H1 (cell line): Measurements from ENCODE around the gene MRPL55. TPM values are rescaled to one million over a fixed set of nuclear protein-coding genes. Genes with fewer than 3 reads are reported as not detected.

ENCODE experiments used
- CTCF ChIA-PET: fragments of 300-600 bp; sonication (Branson Sonifier 250); formaldehyde crosslinking; loops from one replicate; lab custom pipeline; 2021; ENCODE audit not compliant: partially characterized antibody; lab: Charles Lee
- POLR2A ChIA-PET: fragments of 300-600 bp; sonication (Branson Sonifier 250); formaldehyde crosslinking; loops from one replicate; lab custom pipeline; 2021; ENCODE audit warnings: inconsistent platforms; ENCODE audit not compliant: partially characterized antibody; lab: Charles Lee
- DNase-seq, 2 experiments: peaks; one replicate each; pipeline versions ENCODE4 v3.0.0 to v3.0.0-alpha.2; 2010 to 2022; ENCODE audit warnings: low spot score in 2 of 2, low read depth in 1 of 2, mixed read lengths in 1 of 2
- FAIRE-seq: peaks from 2 replicates; lab custom pipeline; 2011; peaks lifted over from hg19 to GRCh38; lab: Jason Lieb, UNC
- H2AFZ ChIP-seq: 2 replicates; pipeline ENCODE4 v1.8.1; 2012; ENCODE audit warnings: low read length, inconsistent platforms
- H2AK5ac ChIP-seq: 2 replicates; pipeline ENCODE4 v1.6.1; 2013; ENCODE audit warnings: low read depth, low read length
- H2BK120ac ChIP-seq: replicated peaks from 2 replicates; pipeline ENCODE3; 2013; ENCODE audit warnings: low read depth, low read length, inconsistent platforms
- H2BK12ac ChIP-seq: 2 replicates; pipeline ENCODE4 v1.6.1; 2013; ENCODE audit warnings: low read depth, low read length
- H2BK15ac ChIP-seq: 2 replicates; pipeline ENCODE4 v1.6.1; 2013; ENCODE audit warnings: low read length
- H2BK20ac ChIP-seq: 2 replicates; pipeline ENCODE4 v1.6.1; 2013; ENCODE audit warnings: low read length
- H2BK5ac ChIP-seq: 2 replicates; pipeline ENCODE4 v1.6.1; 2013; ENCODE audit warnings: low read depth, low read length
- H3K14ac ChIP-seq: 2 replicates; pipeline ENCODE4 v1.6.1; 2013; ENCODE audit warnings: inconsistent platforms; ENCODE audit not compliant: insufficient read length
- H3K18ac ChIP-seq: 2 replicates; pipeline ENCODE4 v1.6.1; 2013; ENCODE audit warnings: low read length; ENCODE audit errors: extremely low read depth
- H3K23ac ChIP-seq: 2 replicates; pipeline ENCODE4 v1.6.1; 2013; ENCODE audit warnings: inconsistent platforms; ENCODE audit not compliant: insufficient read length
- H3K23me2 ChIP-seq: 2 replicates; pipeline ENCODE4 v1.6.1; 2013; ENCODE audit warnings: low read depth, low read length
- H3K27ac ChIP-seq: 2 replicates; pipeline ENCODE4 v1.6.1; 2011; ENCODE audit warnings: low read depth, low read length, inconsistent platforms
- H3K27me3 ChIP-seq, 4 experiments: replicated peaks in 1 of 4; 1 replicate in 1 of 4; 2 replicates in 3 of 4; pipeline versions ENCODE4 v1.6.1 to v1.8.1; 2011 to 2013; ENCODE audit warnings: low read length in 3 of 4, mild to moderate bottlenecking in 3 of 4, inconsistent platforms in 2 of 4, mixed read lengths in 2 of 4, moderate library complexity in 1 of 4; ENCODE audit not compliant: control insufficient read depth in 3 of 4, insufficient read depth in 3 of 4; ENCODE audit errors: extremely low read depth in 1 of 4
- H3K36me3 ChIP-seq, 4 experiments: 2 replicates each; pipeline versions ENCODE4 v1.6.1 to v1.8.1; 2011 to 2013; ENCODE audit warnings: mild to moderate bottlenecking in 4 of 4, low read length in 3 of 4, moderate library complexity in 2 of 4, control low read depth in 1 of 4, inconsistent platforms in 1 of 4; ENCODE audit not compliant: insufficient read depth in 4 of 4, control insufficient read depth in 2 of 4
- H3K4ac ChIP-seq: replicated peaks from 2 replicates; pipeline ENCODE3; 2013; ENCODE audit warnings: low read length, low read depth, mixed read lengths, inconsistent platforms; ENCODE audit not compliant: insufficient read length
- H3K4me1 ChIP-seq, 4 experiments: replicated peaks in 1 of 4; 1 replicate in 1 of 4; 2 replicates in 3 of 4; pipeline versions ENCODE4 v1.6.1 to v1.8.1; 2011 to 2013; ENCODE audit warnings: low read length in 3 of 4, inconsistent platforms in 2 of 4, mixed read lengths in 1 of 4; ENCODE audit not compliant: insufficient read depth in 4 of 4, control insufficient read depth in 3 of 4
- H3K4me2 ChIP-seq, 2 experiments: 2 replicates each; pipeline versions ENCODE4 v1.6.1 to v1.8.1; 2011 to 2013; ENCODE audit warnings: low read depth in 2 of 2, low read length in 2 of 2, control low read depth in 1 of 2, inconsistent platforms in 1 of 2, mild to moderate bottlenecking in 1 of 2; ENCODE audit not compliant: insufficient read depth in 1 of 2
- H3K4me3 ChIP-seq, 4 experiments: fragments of 200-600, 300-600 bp in 1 of 4; sonication (generic), shearing (Covaris generic), sonication (Bioruptor Twin) in 1 of 4; 2 replicates each; pipeline versions ENCODE4 v1.5.1 to v1.8.1; 2011 to 2016; ENCODE audit warnings: low read length in 4 of 4, low read depth in 3 of 4, control low read depth in 2 of 4, inconsistent platforms in 2 of 4, mild to moderate bottlenecking in 2 of 4, mixed read lengths in 1 of 4, moderate library complexity in 1 of 4; ENCODE audit not compliant: insufficient read depth in 2 of 4; ENCODE audit errors: extremely low read depth in 1 of 4
- H3K56ac ChIP-seq: replicated peaks from 2 replicates; pipeline ENCODE3; 2013; ENCODE audit warnings: low read depth, mild to moderate bottlenecking, mixed read lengths, low read length, inconsistent platforms; ENCODE audit not compliant: insufficient read length
- H3K79me1 ChIP-seq: 2 replicates; pipeline ENCODE4 v1.6.1; 2013; ENCODE audit warnings: low read depth, low read length, control low read depth
- H3K79me2 ChIP-seq, 2 experiments: 2 replicates each; pipeline versions ENCODE4 v1.6.1 to v1.8.1; 2012 to 2013; ENCODE audit warnings: low read length in 2 of 2, mild to moderate bottlenecking in 2 of 2, inconsistent platforms in 1 of 2; ENCODE audit not compliant: insufficient read depth in 2 of 2, control insufficient read depth in 1 of 2
- H3K9ac ChIP-seq, 4 experiments: replicated peaks in 1 of 4; 1 replicate in 1 of 4; 2 replicates in 3 of 4; pipeline versions ENCODE4 v1.6.1 to v1.8.1; 2011 to 2013; ENCODE audit warnings: low read depth in 3 of 4, low read length in 3 of 4, control low read depth in 2 of 4, mild to moderate bottlenecking in 2 of 4, moderate library complexity in 2 of 4, inconsistent platforms in 1 of 4; ENCODE audit errors: extremely low read depth in 1 of 4
- H3K9me3 ChIP-seq, 2 experiments: 2 replicates each; pipeline versions ENCODE4 v1.6.1 to v1.8.1; 2012 to 2013; ENCODE audit warnings: mild to moderate bottlenecking in 2 of 2, moderate library complexity in 2 of 2, control low read depth in 1 of 2, inconsistent platforms in 1 of 2, low read depth in 1 of 2, low read length in 1 of 2, mixed read lengths in 1 of 2; ENCODE audit not compliant: insufficient read depth in 2 of 2
- H4K20me1 ChIP-seq, 2 experiments: replicated peaks in 1 of 2; 2 replicates each; pipeline versions ENCODE3 to v1.8.1; 2011 to 2013; ENCODE audit warnings: inconsistent platforms in 2 of 2, low read length in 2 of 2, mild to moderate bottlenecking in 1 of 2; ENCODE audit not compliant: insufficient read depth in 2 of 2, control insufficient read depth in 1 of 2
- H4K5ac ChIP-seq: 2 replicates; pipeline ENCODE4 v1.6.1; 2013; ENCODE audit warnings: low read length, low read depth, mixed read lengths, inconsistent platforms; ENCODE audit not compliant: insufficient read length
- H4K8ac ChIP-seq: 2 replicates; pipeline ENCODE4 v1.8.0; 2013; ENCODE audit warnings: mild to moderate bottlenecking, moderate library complexity, low read length, inconsistent platforms; ENCODE audit not compliant: insufficient read depth; ENCODE audit errors: extremely low read depth
- H4K91ac ChIP-seq: replicated peaks from 2 replicates; pipeline ENCODE3; 2013; ENCODE audit warnings: low read length, mixed read lengths, inconsistent platforms; ENCODE audit not compliant: insufficient read length
- CEBPB ChIP-seq: IDR thresholded peaks from 2 replicates; pipeline ENCODE4 v1.6.1; 2012; ENCODE audit warnings: low read depth, low read length
- CHD1 ChIP-seq: IDR thresholded peaks from 2 replicates; pipeline ENCODE4 v1.6.1; 2012; ENCODE audit warnings: low read depth, low read length, improper control_type of control experiment
- EGR1 ChIP-seq: IDR thresholded peaks from 2 replicates; pipeline ENCODE4 v1.6.1; 2011; ENCODE audit warnings: low read depth, low read length, borderline replicate concordance
- EP300 ChIP-seq, 2 experiments: IDR thresholded peaks; 1 replicate in 1 of 2; 2 replicates in 1 of 2; pipeline ENCODE4 v1.6.1; 2011 to 2012; ENCODE audit warnings: low read depth in 2 of 2, low read length in 2 of 2, mild to moderate bottlenecking in 2 of 2, borderline replicate concordance in 1 of 2, inconsistent platforms in 1 of 2, moderate library complexity in 1 of 2
- GABPA ChIP-seq: IDR thresholded peaks from 2 replicates; pipeline ENCODE4 v1.6.1; 2011; ENCODE audit warnings: mild to moderate bottlenecking, low read length, moderate library complexity, borderline replicate concordance; ENCODE audit not compliant: insufficient read depth
- HDAC2 ChIP-seq, 2 experiments: fragments of 300-600 bp in 1 of 2; sonication (generic) in 1 of 2; IDR thresholded peaks; 2 replicates each; pipeline ENCODE4 v1.6.1; 2011 to 2012; ENCODE audit warnings: low read depth in 2 of 2, low read length in 2 of 2, mild to moderate bottlenecking in 2 of 2, moderate library complexity in 2 of 2, borderline replicate concordance in 1 of 2, inconsistent platforms in 1 of 2
- SP1 ChIP-seq: IDR thresholded peaks from 2 replicates; pipeline ENCODE4 v1.6.1; 2011; ENCODE audit warnings: low read depth, low read length
- SP2 ChIP-seq: IDR thresholded peaks from 2 replicates; pipeline ENCODE4 v1.6.1; 2012; ENCODE audit warnings: mild to moderate bottlenecking, low read length, inconsistent platforms
- USF2 ChIP-seq: IDR thresholded peaks from 2 replicates; pipeline ENCODE4 v1.6.1; 2011; ENCODE audit warnings: low read length, improper control_type of control experiment
- YY1 ChIP-seq: IDR thresholded peaks from 2 replicates; pipeline ENCODE4 v1.6.1; 2011; ENCODE audit warnings: low read depth, mild to moderate bottlenecking, low read length
- WGBS, 2 experiments: shearing (Covaris generic) in 1 of 2; methylation state at CpG; one replicate each; pipeline versions ENCODE4 v1.1.6 to v1.1.7; 2013 to 2015; ENCODE audit warnings: low lambda C conversion rate in 2 of 2, mixed read lengths in 2 of 2, inconsistent platforms in 1 of 2, low coverage in 1 of 2, missing lambda C conversion rate in 1 of 2; ENCODE audit not compliant: insufficient replicate concordance in 2 of 2, insufficient coverage in 1 of 2, insufficient read length in 1 of 2; ENCODE audit errors: extremely low coverage in 1 of 2, missing lambda C conversion rate in 1 of 2; 5-methylcytosine and 5-hydroxymethylcytosine counted together
- polyA plus RNA-seq, 7 experiments: library from polyadenylated mRNA; depleted of rRNA in 3 of 7; stranded (reverse) in 5 of 7; unstranded in 2 of 7; fragments of >200 nt in 5 of 7; fragments of 200-250 nt in 2 of 7; gene quantifications; 1 replicate in 5 of 7; 2 replicates in 1 of 7; 4 replicates in 1 of 7; pipeline versions ENCODE4 v1.2.1 to v1.2.3, GENCODE V29; 2011 to 2013; ENCODE audit warnings: missing spikeins in 2 of 7, mixed read lengths in 2 of 7
- total RNA-seq: library from RNA; stranded (reverse); fragmentation: NEBNext Ultra II Directional; extraction: Animal tissue kit (Norgen Biotek cat#: 25700); gene quantifications from 2 replicates; pipeline ENCODE4 v1.2.1, GENCODE V29; 2021

MRPL55 gene
- total and polyA plus RNA-seq, 2 of the 8 experiments (the other 6 are each of a cell fraction or from before 2014, with no cell fraction given): 59.0 to 244 TPM

- WGBS, 2 experiments: 94% methylated on average over 12 of the region's 12 CpGs; no CpG with 5 or more reads in 1 of the 2 experiments
- Histone ChIP-seq H2BK120ac (no peak overlapping the region), H4K20me1 (peaks cover 17 to 39% of the 10 kb centered on the region in 2 experiments), H2AFZ (no peak overlapping the region), H3K4ac (no peak overlapping the region), H2BK12ac (no peak overlapping the region), H3K36me3 (peaks cover 13 to 38% (median 20%) of the 10 kb centered on the region in 4 experiments; a peak in 7 of 8 replicates), H3K27me3 (no peaks in the 10 kb centered on the region; a peak in 1 of 7 replicates), H3K4me3 (0 out of 8 replicates have a peak overlapping the region, but pooled peaks of 1 of the 4 experiments have one; percentile 92), H3K27ac (no peak overlapping the region), H3K56ac (no peak overlapping the region), H2BK20ac (no peak overlapping the region), H3K4me1 (peaks cover 0 to 2% (median 0%) of the 10 kb centered on the region in 4 experiments; a peak in 1 of 7 replicates), H3K79me2 (peaks cover 0 to 12% of the 10 kb centered on the region in 2 experiments; a peak in 2 of 4 replicates), H3K23ac (no peak overlapping the region), H3K23me2 (peaks cover 6% of the 10 kb centered on the region; the same call in 1 of the 2 replicates), H2BK15ac (no peak overlapping the region), H2BK5ac (no peak overlapping the region), H3K4me2 (no peak overlapping the region; a peak in 1 of 4 replicates), H3K14ac (no peak overlapping the region), H4K5ac (no peak overlapping the region), H2AK5ac (no peak overlapping the region), H4K8ac (no peak overlapping the region; the same call in none of the 2 replicates), H3K79me1 (peaks cover 16% of the 10 kb centered on the region), H4K91ac (no peak overlapping the region), H3K18ac (no peak overlapping the region), H3K9me3 (no peaks in the 10 kb centered on the region), H3K9ac (no peak overlapping the region)
- peak in 1 of 2 experiments; percentile 37 for DNase-seq
- POLR2A ChIA-PET: interaction anchor here (4.2 to 5.6 kb wide), 2 partner anchors 12 to 18 kb away, joined by 27 to 53 read pairs; partner anchors contain the start of gene ARF1
- FAIRE-seq: no peak
- CTCF ChIA-PET: interaction anchor here (1.1 to 3.8 kb wide), 3 partner anchors 10 to 102 kb away, joined by 4 to 13 read pairs (median 8); no protein-coding TSS in a partner anchor
- no peak for TF ChIP-seq USF2
- no peak for TF ChIP-seq EGR1
- no peak for TF ChIP-seq EP300 (IDR thresholded peaks at IDR 0.05; ENCODE audit: borderline replicate concordance in 1 of 2, low read depth in 2 of 2, low read length in 2 of 2)
- no peak for TF ChIP-seq CEBPB
- no peak for TF ChIP-seq CHD1
- no peak for TF ChIP-seq HDAC2 (IDR thresholded peaks at IDR 0.05; ENCODE audit: borderline replicate concordance in 1 of 2, low read depth in 2 of 2, low read length in 2 of 2)
- TF ChIP-seq SP2: no peak
- no peak for TF ChIP-seq YY1
- TF ChIP-seq SP1: no peak
- no peak for TF ChIP-seq GABPA
These were observed 8.1 kb downstream of the MRPL55 start for GRCh38 chr1:228100822-228101613.
